Right lobe of liver (tissue), 4 donors: ENCODE measurements around the gene POTEH.
"Not testable (repeated sequence)": the region's sequence is repeated elsewhere in the genome, so short reads cannot be mapped to it uniquely, and the experiment has no call there.

ENCODE experiments used
- POLR2A ChIP-seq: fragments of 450-650 bp; IDR thresholded peaks from one replicate; pipeline ENCODE4 v1.6.1; 2017; ENCODE audit warnings: antibody characterized with exemption, mild to moderate bottlenecking
- TF ChIP-seq, protein P1 (sequence below), 4 donors: fragments of 200-600 bp in 3 of 4; fragments of 450-650 bp in 1 of 4; IDR thresholded peaks; one replicate each; pipeline versions ENCODE4 v1.5.1 to v1.8.0; 2016 to 2022; ENCODE audit warnings: antibody characterized with exemption in 4 of 4, mild to moderate bottlenecking in 2 of 4
- donor health status: DM: no; HTN: no; CAD: no.
- donor health status: DM: no; HTN: no; CAD: no.
- donor health status: DM: no; HTN: yes; CAD: no.

DNA sequence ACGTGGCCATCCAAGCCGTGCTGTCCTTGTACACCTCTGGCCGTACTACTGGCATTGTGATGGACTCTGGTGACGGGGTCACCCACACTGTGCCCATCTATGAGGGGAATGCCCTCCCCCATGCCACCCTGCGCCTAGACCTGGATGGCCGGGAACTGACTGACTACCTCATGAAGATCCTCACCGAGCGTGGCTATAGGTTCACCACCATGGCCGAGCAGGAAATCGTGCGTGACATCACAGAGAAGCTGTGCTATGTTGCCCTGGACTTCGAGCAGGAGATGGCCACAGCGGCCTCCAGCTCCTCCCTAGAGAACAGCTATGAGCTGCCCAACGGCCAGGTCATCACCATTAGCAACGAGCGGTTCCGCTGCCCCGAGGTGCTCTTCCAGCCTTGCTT, 32.1 kb downstream of the POTEH start:
- TF ChIP-seq, protein P1, sequence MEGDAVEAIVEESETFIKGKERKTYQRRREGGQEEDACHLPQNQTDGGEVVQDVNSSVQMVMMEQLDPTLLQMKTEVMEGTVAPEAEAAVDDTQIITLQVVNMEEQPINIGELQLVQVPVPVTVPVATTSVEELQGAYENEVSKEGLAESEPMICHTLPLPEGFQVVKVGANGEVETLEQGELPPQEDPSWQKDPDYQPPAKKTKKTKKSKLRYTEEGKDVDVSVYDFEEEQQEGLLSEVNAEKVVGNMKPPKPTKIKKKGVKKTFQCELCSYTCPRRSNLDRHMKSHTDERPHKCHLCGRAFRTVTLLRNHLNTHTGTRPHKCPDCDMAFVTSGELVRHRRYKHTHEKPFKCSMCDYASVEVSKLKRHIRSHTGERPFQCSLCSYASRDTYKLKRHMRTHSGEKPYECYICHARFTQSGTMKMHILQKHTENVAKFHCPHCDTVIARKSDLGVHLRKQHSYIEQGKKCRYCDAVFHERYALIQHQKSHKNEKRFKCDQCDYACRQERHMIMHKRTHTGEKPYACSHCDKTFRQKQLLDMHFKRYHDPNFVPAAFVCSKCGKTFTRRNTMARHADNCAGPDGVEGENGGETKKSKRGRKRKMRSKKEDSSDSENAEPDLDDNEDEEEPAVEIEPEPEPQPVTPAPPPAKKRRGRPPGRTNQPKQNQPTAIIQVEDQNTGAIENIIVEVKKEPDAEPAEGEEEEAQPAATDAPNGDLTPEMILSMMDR (IDR thresholded peaks at IDR 0.05), result not testable (repeated sequence)
- TF ChIP-seq POLR2A, result not testable (repeated sequence)
